Middle frontal gyrus (tissue), 1 donor: Measurements from ENCODE around the gene PTGER4.
"Not testable (repeated sequence)": the region's sequence is repeated elsewhere in the genome, so short reads cannot be mapped to it uniquely, and the experiment has no call there.

Source experiments
- DNase-seq: peaks from one replicate; pipeline ENCODE4 v3.0.0-alpha.2; 2015; ENCODE audit warnings: low spot score; ENCODE audit errors: extremely low spot score

Gene PTGER4

DNA sequence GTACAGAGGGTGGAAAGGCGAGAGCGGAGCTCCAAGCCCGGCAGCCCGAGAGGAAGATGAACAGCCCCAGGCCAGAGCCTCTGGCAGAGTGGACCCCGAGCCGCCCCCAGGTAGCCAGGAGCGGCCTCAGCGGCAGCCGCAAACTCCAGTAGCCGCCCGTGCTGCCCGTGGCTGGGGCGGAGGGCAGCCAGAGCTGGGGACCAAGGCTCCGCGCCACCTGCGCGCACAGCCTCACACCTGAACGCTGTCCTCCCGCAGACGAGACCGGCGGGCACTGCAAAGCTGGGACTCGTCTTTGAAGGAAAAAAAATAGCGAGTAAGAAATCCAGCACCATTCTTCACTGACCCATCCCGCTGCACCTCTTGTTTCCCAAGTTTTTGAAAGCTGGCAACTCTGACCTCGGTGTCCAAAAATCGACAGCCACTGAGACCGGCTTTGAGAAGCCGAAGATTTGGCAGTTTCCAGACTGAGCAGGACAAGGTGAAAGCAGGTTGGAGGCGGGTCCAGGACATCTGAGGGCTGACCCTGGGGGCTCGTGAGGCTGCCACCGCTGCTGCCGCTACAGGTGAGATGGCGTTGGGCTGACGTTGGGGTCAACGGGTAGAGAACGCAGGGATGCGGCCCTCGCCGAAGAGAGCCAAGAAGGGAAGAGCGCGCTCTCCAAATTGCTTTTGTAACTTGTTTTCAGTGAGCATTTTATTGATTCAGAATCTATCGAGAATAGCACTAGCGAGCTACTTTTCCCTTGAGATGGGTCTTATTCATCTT is at the start of gene PTGER4:
Gene PTGER4, plus strand, starts transcription at position 3 of the 769 bp plus-strand sequence. CDS start 1,079 bp downstream, outside the sequence.
- DNase-seq: no peak

DNA sequence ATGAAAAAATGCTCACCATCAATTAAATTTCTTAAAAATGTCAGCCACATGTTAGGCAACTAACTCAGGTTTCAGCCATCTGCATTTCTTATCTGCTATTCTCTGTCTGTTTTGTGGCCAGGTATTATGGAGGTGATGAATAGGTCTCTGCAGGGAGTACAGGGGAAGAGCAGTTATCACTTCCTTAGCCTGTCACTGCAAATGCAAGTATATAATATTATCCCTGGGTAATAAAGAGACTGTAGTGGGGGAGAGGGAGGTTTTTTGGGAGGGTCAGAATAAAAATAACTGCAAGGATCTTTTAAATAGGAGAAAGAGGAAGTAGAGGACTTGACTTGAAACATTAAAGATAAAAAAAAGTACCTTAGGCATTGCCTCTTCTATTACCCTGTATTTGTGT is 49.6 kb upstream of the PTGER4 start:
- DNase-seq: no peak

DNA sequence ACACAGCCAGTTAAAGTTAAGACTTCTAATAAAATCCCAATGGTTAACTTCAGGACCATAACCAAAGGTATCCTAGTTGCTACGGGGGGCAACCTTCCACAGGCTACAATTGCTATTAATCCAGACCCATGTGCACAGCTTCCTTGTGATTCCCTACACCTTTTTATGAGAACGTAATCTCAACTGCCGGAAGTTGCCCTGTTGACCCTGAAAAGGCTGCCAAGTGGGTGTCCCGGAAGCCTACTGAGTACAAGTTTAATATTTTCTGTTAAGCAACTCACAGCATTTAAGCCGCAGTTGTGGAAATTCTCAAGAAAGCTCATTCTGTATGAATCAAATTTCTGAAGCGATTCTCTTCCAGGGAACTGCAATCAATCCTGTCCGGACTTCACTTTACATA is 48.5 kb upstream of the PTGER4 start:
- DNase-seq: no peak

DNA sequence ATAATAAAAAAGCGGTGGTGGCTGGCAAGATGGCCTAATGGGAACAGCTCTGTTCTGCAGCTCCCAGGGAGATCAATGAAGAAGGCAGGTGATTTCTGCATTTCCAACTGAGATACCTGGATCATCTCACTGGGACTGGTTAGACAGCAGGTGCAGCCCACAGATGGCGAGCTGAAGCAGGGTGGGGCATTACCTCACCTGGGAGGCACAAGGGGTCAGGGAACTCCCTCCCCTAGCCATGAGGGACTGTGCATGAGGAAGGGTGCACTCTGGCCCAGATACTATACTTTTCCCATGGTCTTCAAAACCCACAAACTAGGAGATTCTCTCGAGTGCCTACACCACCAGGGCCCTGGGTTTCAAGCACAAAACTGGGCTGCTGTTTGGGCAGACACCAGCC is 45.6 kb upstream of the PTGER4 start:
- DNase-seq: no peak

DNA sequence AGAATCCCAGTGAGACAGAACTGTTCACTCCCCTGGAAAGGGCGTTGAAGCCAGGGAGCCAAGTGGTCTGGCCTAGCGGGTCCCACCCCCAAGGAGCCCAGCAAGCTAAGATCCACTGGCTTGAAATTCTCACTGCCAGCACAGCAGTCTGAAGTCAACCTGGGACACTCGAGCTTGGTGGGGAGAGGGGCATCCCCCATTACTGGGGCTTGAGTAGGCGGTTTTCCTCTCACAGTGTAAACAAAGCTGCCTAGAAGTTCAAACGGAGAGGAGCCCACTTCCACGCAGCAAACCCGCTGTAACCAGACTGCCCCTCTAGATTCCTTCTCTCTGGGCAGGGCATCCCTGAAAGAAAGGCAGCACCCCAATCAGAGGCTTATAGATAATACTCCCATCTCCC is 45.1 kb upstream of the PTGER4 start:
- DNase-seq: no peak

DNA sequence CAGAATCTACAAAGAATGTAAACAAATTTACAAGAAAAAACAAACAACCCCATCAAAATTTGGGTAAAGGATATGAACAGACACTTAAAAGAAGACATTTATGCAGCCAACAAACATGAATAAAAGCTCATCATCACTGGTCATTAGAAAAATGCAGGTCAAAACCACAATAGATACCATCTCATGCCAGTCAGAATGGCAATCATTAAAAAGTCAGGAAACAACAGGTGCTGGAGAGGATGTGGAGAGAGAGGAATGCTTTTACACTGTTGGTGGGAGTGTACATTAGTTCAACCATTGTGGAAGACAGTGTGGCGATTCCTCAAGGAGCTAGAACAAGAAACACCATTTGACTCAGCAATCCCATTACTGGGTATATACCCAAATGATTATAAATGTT is 40.2 kb upstream of the PTGER4 start:
- DNase-seq: not testable (repeated sequence)

DNA sequence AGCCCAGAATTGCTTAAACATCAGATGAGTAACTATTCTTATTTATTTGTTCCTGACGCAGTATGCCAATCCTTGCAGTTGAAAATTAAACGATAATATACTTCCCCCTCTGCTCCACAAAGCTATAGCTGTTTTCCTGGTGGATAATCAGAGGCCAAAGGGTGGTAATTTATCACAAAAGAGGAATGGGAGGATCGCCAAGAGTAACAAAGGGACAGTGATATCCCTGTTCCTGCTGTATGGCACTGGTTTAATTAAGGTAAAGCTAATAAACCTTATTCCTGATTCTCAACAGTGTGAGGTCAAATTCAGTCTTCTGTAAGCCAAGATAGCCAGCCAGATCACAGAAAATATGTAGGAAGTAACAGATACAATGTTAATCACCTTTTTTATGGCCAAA is 33.4 kb upstream of the PTGER4 start:
- no peak for DNase-seq

DNA sequence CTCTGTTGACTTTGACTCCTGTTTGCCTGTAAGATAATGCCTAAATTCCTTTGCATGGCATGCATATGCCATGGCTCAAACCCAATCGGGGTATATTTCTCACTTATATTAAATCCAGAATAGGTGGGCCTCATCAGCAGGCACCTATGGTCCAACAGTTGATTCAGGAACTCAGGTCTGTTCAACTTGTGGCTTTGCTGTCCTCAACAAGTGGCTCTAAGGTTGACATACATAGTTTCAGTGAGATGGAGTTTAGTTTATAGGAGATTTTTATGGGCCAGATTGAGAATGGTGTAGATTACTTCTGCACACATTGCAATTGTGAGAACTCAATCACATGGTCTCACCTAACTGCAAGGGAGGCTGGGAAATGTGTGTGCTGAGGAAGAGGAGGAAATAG is 31.6 kb upstream of the PTGER4 start:
- DNase-seq: no peak

DNA sequence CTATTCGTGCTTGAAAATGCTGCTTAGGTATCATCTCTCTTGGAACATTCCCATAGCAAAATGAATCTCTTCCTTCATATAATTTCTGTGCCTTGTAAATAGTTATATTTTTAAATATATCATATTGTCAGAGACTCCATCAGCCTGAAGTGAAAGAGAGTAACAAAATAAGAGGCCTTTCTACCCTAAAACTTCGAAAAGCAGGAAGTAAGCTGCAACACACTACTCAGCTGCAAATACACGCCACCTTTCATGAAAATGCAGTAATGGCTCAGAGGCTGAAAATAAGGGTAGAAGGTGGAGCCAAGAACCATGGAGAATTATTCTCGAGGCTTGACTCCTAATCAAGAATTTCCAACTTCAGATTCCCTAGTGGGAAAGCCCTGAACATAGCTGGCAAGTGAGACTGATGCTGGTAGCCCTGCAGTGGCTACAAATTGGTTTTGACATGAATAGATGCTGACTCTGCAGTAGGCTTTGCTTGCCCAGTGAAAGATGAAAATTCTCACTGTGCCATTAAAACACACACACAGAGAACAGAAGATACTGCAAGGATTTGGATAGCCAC is 30.2 kb upstream of the PTGER4 start:
- DNase-seq: no peak

DNA sequence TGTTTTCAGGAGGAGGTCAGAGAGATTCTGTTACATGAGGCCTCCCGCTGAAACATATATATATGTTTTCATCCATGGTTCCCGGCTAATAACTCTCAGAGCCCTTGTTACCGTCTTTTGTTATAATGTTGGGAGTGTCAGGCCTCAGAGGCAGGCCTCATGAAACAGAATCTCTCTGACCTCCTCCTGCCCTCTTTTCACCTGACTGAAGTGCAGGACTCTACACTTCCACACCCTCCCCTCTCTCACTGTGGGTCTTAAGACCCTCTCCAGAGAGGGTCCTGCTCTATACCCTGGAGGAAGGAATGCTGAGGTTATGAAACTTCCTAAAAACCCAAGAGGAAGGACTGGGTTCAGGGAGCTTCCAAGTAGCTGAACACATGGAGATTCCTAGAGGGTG is 28.5 kb upstream of the PTGER4 start:
- DNase-seq: no peak

DNA sequence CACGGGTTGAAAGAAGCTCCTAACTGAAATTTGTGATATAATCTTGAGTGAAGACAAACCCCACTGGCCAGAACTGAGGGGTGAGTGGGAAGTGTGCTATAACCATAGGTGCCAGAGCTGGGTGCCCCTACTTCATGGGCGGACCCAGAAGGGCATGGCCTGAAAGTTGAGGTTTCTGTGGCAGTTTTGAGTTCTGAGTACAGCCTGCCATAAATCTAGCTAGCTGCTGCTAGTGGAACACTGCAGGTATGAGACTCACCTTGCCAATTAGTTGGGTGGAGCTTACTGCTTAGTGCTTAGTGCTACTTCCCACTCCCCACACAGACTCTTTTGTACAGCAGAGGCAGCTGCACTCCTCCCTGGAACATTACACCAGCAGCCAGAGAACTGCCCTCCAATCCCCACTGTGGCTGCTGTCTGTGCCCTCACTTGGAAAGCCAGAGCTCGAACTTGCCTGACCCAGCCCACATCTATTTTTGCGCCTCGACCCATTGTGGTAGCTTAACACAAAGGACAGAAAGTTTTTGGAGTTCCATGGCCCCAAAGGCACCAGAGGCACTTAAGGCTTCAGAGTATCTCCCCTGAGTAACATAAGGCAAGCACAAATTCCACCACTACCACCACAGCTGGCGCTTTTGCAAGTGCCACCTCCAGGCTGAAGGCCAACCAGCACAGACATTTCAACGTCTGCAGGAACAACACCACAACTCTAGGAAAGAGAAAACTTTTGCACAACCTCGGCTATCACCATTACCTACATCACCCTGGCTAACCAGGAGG is 27.1 kb upstream of the PTGER4 start:
- no peak for DNase-seq

DNA sequence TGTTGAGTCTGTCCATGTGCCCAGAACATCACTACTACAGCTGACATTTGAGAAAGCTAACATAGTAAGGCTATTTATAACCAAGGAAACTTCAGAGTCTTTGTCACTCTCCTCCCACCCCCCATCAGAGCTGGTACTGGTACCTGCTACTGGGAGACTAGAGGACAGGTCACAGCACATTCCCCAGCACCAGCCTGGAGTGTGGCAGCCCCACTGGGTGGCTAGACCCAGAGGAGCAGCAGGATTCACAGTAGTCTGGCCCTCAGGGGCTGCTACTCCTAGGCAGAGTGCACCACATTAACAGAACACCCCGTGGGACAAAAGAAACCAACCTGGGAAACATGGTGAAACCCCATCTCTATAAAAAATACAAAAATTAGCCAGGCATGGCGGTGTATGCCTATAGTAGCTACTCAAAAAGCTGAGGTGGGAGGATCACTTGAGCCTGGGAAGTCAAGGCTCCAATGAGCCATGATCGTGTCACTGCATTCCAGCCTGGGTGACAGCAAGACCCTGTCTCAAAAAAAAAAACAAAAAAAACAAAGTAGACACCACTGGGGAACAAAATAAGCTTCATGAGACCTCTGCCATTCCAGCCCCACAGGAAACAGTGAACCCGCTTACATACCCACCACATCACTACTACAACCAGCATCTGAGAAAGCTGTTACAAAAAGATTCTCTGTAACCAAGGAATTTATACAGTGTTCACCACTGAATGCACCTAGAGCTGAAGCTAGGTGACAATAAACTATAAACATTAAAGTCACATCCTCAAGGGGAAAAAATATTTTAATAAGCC is 26.3 kb upstream of the PTGER4 start:
- no peak for DNase-seq

DNA sequence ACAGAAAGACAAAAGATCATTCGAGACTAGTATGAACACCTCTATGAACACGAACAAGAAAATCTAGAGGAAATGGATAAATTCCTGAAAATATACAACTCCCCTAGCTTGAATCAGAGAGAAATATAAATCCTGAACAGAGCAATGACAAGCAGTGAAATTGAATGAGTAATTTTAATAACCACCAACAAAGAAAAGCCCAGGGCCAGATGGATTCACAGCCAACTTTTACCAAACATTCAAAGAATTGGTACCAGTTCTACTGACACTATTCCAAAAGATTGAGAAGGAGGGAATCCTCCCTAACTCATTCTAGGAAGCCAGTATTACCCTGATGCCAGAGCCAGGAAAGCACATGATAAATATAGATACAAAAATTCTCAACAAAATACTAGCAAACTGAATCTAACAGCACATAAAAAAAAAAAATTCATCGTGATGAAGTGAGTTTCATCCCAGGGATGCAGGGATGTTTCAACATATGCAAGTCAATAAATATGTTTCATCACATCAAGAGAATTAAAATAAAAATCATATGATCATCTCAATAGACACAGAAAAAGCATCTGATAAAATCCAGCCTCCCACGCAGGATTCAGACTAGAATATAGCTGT is 25.2 kb upstream of the PTGER4 start:
- no peak for DNase-seq

DNA sequence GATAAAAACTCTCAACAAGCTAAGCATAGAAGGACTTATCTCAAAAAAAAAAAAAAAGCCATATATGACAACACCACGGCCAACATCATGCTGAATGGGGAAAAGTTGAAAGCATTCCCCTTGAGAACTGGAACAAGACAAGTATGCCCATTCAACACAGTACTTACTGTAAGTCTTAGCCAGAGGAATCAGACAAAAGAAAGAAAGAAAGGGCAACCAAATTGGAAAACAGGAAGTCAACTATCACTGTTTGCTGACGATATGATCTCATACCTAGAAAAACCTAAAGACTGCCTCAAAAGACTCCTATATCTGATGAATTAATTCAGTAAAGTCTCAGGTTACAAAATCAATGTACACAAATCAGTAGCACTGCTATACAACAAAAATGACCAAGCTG is 24.6 kb upstream of the PTGER4 start:
- no peak for DNase-seq

DNA sequence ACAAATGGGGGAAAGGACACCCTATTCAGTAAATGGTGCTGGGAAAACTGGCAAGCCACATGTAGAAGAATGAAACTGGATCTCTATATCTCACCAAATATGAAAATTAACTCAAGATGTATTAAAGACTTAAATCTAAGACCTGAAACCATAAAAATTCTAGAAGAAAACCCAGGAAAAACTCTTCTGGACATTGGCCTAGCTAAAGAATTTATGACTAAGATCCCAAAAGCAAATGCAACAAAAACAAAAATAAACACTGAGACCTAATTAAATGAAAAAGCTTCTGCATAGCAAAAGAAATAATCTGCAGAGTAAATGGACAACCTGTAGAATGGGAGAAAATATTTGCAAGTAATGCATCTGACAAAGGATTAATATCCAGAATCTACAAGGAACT is 23.6 kb upstream of the PTGER4 start:
- DNase-seq: not testable (repeated sequence)

DNA sequence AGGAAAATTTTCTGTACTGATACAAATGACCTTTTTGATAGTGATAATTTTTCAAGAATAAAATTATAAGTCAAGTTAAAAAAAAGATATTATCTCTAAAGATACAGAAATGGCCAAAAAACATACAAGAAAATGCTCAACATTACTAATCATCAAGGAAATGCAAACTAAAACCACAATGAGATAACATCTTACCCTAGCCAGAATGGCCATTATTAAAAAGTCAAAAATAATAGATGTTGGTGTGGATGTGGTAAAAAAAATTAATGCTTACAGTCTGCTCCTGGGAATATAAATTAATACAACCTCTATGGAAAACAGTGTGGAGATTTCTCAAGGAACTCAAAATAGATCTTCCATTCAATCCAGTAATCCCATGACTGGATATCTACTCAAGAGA is 22.9 kb upstream of the PTGER4 start:
- no peak for DNase-seq

DNA sequence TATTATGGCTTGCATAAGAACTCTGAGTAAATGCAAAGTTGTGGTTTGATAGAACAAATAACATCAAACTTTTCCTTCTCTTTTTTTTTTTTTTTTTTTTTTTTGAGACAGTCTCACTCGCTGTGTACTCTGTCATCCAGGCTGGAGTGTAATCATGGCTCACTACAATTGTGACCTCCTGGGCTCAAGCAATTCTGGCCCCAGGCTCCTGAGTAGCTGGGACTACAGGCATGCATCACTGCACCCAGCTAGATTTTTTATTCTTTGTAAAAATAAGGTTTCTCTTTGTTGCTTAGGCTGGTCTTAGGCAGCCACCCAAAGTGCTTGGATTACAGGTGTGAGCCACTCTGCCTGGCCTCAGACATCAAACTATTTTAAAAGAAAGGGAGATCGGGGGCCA is 19.0 kb upstream of the PTGER4 start:
- no peak for DNase-seq

DNA sequence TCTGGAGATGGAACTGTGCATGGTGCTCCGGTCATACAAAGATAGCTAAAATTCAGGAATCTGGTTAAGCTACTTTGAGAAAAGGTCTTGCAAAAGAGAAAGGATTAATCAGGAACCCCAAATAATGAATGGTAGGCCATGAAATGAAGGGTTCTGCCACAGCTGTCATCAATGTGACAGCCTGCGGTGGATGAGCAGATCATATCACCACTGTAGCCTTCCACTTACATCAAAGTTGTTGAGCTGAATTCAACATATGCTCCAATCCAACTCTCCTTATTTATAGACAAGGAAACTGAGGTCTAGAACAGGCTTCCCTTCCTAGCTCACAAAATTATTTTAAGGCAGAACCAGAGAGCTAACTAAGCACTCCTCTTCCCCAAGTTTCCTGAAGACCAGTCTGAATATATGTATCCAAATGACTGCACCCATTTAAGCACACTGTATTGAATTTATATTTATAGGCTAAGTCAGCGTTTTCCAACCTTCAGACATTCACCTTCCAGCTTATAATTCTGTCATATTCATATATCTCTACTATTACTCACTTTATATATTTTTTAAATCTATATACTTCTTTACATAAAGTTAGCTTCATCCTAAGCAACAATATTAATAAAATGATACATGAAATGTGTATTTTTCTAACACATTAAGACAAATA is 13.9 kb upstream of the PTGER4 start:
- no peak for DNase-seq

DNA sequence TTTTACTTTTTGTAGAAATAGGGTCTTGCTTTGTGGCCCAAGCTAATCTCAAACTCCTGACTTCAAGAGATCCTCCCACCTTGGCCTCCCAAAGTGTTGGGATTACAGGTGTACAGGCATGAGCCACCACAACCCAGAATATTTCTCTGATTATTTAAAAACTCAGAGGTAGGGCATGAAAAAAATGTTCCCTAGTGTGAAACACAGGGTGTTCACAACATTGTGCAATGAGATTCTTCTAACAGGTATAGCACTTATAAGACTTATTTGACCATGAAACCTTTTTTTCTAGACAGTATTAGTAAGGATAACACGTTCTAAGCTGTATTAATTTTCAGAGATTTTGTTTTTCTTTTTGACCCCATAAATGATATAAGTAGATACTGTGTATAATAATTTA is 13.1 kb upstream of the PTGER4 start:
- no peak for DNase-seq

DNA sequence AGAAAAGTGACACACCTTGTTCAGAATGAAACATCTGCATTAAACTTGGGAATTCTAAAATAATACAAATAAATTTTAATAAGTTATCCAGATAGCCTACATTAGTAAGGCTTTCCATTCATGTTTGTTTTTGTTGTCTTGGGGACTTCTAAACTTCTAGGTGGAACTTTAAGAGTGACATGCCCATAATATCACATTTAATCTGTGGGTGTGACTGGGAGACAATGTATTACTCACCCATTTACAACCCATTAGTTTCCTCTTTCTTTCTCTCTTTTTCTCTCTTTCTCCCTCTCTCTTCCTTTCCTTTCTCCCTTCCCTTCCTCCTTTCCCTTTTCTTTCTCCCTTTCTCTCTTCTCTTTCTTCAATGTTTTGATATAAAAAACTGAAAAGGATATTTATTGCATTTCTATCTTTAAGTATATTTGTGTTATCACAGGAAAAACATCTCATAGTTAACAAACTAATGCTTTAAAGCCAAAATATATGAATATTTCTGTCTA is 12.5 kb upstream of the PTGER4 start:
- DNase-seq: no peak
